ENCODE measurements around the gene ATP2C2. TPM values are rescaled to one million over a fixed set of nuclear protein-coding genes. Genes with fewer than 3 reads are reported as not detected.
"Not testable (repeated sequence)": the region's sequence is repeated elsewhere in the genome, so short reads cannot be mapped to it uniquely, and the experiment has no call there.

ATP2C2 gene
- total RNA-seq, 1 experiment from 2014 or later = not detected

- no peak for DNase-seq (ENCODE audit: low read depth)
- in situ Hi-C loops (cut with HindIII; ENCODE audit: low pct_unique_long_range_greater_than_20kb, low sequenced_read_pairs) = no loop called here
Measured at GRCh38 chr16:84380405-84380804, 12.1 kb downstream of the ATP2C2 start.

DNA sequence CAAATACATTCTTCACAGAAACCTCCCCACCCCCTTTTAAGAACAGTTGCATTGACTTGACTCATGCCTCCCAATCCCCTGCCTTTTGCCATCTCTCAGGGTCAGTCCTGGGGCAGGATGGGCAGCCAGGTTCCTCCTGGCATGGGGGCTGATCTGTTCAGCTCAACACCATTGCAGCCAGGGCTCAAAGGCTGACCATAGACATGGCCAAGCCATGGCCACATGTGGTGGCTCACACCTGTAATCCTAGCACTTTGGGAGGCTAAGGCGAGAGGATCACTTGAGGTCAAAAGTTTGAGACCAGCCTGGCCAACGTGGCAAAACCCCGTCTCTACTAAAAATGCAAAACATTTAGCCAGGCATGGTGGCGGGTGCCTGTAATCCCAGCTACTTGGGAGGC, 14.1 kb downstream of the ATP2C2 start:
- in situ Hi-C loops (cut with HindIII; ENCODE audit: low pct_unique_long_range_greater_than_20kb, low sequenced_read_pairs) = no loop called here
- no peak for DNase-seq (ENCODE audit: low read depth)

GRCh38 chr16:84383106-84383505, 14.8 kb downstream of the ATP2C2 start:
- in situ Hi-C loops (cut with HindIII; ENCODE audit: low pct_unique_long_range_greater_than_20kb, low sequenced_read_pairs) = no loop called here
- no peak for DNase-seq (ENCODE audit: low read depth)

- no peak for DNase-seq (ENCODE audit: low read depth)
- in situ Hi-C loops (cut with HindIII; ENCODE audit: low pct_unique_long_range_greater_than_20kb, low sequenced_read_pairs) = no loop called here
Measured at GRCh38 chr16:84386047-84386446, 17.7 kb downstream of the ATP2C2 start.

- in situ Hi-C loops (cut with HindIII; ENCODE audit: low pct_unique_long_range_greater_than_20kb, low sequenced_read_pairs) = no loop called here
- DNase-seq (ENCODE audit: low read depth) = no peak
Measured at GRCh38 chr16:84387021-84387420, 18.7 kb downstream of the ATP2C2 start.

- no peak for DNase-seq (ENCODE audit: low read depth)
- in situ Hi-C loops (cut with HindIII; ENCODE audit: low pct_unique_long_range_greater_than_20kb, low sequenced_read_pairs) = no loop called here
Measured at GRCh38 chr16:84390131-84390785, 21.9 kb downstream of the ATP2C2 start.

- no peak for DNase-seq (ENCODE audit: low read depth)
- in situ Hi-C loops (cut with HindIII; ENCODE audit: low pct_unique_long_range_greater_than_20kb, low sequenced_read_pairs) = no loop called here
Measured at GRCh38 chr16:84391151-84392030, 23.1 kb downstream of the ATP2C2 start.

GRCh38 chr16:84392031-84392360, 23.7 kb downstream of the ATP2C2 start:
- no peak for DNase-seq (ENCODE audit: low read depth)
- in situ Hi-C loops (cut with HindIII; ENCODE audit: low pct_unique_long_range_greater_than_20kb, low sequenced_read_pairs) = no loop called here

- DNase-seq (ENCODE audit: low read depth); in situ Hi-C loops (cut with HindIII; ENCODE audit: low pct_unique_long_range_greater_than_20kb, low sequenced_read_pairs): not testable (repeated sequence)
Measured at GRCh38 chr16:84396082-84396481, 27.7 kb downstream of the ATP2C2 start.

- in situ Hi-C loops (cut with HindIII; ENCODE audit: low pct_unique_long_range_greater_than_20kb, low sequenced_read_pairs) = no loop called here
- DNase-seq (ENCODE audit: low read depth) = peak; percentile 87
Measured at GRCh38 chr16:84396537-84397008, 28.2 kb downstream of the ATP2C2 start.

DNA sequence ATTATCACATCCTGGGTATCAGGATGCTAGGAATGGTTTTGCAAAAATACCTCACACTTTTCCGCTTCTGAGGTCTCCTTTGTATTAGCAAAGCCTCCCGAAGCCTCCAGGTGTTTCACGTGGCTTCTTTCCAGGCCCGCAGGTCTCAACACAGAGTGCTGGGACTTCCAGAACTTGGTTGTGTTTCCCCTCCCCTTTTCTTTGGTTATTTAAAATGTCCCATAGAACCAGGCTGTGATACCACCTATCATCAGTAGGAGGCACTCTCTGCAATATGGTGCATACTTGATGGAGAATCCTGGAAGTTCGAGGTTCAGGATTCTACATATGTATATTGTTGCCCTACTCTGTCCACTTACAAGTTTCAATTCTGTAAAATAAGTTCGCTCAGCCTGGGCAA, 28.8 kb downstream of the ATP2C2 start:
- in situ Hi-C loops (cut with HindIII; ENCODE audit: low pct_unique_long_range_greater_than_20kb, low sequenced_read_pairs) = no loop called here
- DNase-seq (ENCODE audit: low read depth) = no peak

- in situ Hi-C loops (cut with HindIII; ENCODE audit: low pct_unique_long_range_greater_than_20kb, low sequenced_read_pairs) = no loop called here
- no peak for DNase-seq (ENCODE audit: low read depth)
Measured at GRCh38 chr16:84398701-84399100, 30.4 kb downstream of the ATP2C2 start.

GRCh38 chr16:84399912-84400311, 31.6 kb downstream of the ATP2C2 start:
- DNase-seq (ENCODE audit: low read depth); in situ Hi-C loops (cut with HindIII; ENCODE audit: low pct_unique_long_range_greater_than_20kb, low sequenced_read_pairs): not testable (repeated sequence)

DNA sequence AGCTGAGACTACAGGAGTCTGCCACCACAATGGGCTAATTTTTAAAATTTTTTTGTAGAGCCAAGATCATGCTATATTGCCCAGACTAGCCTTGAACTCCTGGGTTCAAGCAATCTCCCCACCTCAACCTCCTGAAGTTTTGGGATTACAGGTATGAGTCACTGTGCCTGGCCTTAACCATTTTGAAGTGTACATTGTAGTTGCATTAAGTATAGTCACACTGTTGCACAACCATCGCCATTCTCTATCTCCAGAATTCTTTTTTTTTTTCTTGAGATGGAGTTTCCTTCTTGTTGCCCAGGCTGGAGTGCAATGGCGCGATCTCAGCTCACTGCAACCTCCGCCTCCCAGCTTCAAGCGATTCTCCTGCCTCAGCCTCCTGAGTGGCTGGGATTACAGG, 35.1 kb downstream of the ATP2C2 start:
- in situ Hi-C loops (cut with HindIII; ENCODE audit: low pct_unique_long_range_greater_than_20kb, low sequenced_read_pairs); DNase-seq (ENCODE audit: low read depth): not testable (repeated sequence)

- no peak for DNase-seq (ENCODE audit: low read depth)
Measured at GRCh38 chr16:84404324-84404723, 36.0 kb downstream of the ATP2C2 start.

DNA sequence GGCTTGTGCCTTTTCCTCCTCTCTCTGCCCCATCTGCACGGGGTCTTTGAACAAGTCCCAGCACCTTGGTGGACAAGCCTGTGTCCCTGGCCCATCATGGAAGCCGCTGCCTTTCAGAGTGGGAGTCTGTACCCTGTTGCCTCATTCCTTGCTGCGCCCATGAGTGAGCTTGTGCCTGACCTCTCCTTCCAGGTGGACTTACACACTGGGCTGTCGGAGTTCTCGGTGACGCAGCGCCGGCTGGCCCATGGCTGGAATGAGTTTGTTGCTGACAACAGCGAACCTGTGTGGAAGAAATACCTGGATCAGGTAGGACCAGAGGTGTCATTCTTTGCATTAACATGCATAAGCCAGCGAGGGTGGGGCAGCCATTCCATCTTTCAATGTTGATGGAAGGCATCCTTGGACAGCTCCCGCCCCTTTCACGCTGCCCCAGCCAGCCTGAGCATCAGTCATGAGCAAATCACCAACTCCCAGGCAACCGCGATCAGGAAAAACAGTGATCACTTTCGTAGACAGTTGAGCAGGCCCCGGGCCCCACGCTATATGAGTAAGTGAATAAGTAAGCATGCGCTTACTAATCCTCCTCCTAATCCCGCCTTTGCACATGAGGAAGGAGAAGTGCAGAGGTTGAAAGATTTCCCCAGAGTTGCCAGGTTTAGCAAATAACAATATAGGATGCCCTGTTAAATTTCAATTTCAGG, 36.8 kb downstream of the ATP2C2 start:
- in situ Hi-C loops (cut with HindIII; ENCODE audit: low pct_unique_long_range_greater_than_20kb, low sequenced_read_pairs) = no loop called here
- DNase-seq (ENCODE audit: low read depth) = no peak

More at GRCh38 chr16:84404324-84404723, 36.0 kb downstream of the ATP2C2 start:
- in situ Hi-C loops (cut with HindIII; ENCODE audit: low pct_unique_long_range_greater_than_20kb, low sequenced_read_pairs) = no loop called here

GRCh38 chr16:84406006-84406963, 37.9 kb downstream of the ATP2C2 start:
- in situ Hi-C loops (cut with HindIII; ENCODE audit: low pct_unique_long_range_greater_than_20kb, low sequenced_read_pairs) = no loop called here
- no peak for DNase-seq (ENCODE audit: low read depth)

All from Caki2 (cell line).